T-helper 1 cell treated with Interleukin-12 subunit alpha and Interleukin-12 subunit beta and Interleukin-4 antibody, amounts not matched to agents 30 μg/mL and 1 μg/mL, for 36 hours (primary cell): ENCODE data around the gene KIF19.

Source experiments
- H3K27ac Mint-ChIP-seq: one replicate; pipeline ENCODE4 v1.8.0; 2021; ENCODE audit warnings: mild to moderate bottlenecking, mixed read lengths
- H3K27me3 Mint-ChIP-seq: one replicate; pipeline ENCODE4 v1.8.0; 2021; ENCODE audit warnings: low read depth, mixed read lengths
- H3K36me3 Mint-ChIP-seq: one replicate; pipeline ENCODE4 v1.8.0; 2021; ENCODE audit warnings: low read depth, mixed read lengths
- H3K4me1 Mint-ChIP-seq: one replicate; pipeline ENCODE4 v1.8.0; 2021; ENCODE audit warnings: low read depth, mixed read lengths
- H3K4me3 Mint-ChIP-seq: one replicate; pipeline ENCODE4 v1.8.0; 2021; ENCODE audit warnings: mild to moderate bottlenecking, moderate library complexity, mixed read lengths
- H3K9me3 Mint-ChIP-seq: one replicate; pipeline ENCODE4 v1.8.0; 2021; ENCODE audit warnings: mixed read lengths

Gene KIF19

DNA sequence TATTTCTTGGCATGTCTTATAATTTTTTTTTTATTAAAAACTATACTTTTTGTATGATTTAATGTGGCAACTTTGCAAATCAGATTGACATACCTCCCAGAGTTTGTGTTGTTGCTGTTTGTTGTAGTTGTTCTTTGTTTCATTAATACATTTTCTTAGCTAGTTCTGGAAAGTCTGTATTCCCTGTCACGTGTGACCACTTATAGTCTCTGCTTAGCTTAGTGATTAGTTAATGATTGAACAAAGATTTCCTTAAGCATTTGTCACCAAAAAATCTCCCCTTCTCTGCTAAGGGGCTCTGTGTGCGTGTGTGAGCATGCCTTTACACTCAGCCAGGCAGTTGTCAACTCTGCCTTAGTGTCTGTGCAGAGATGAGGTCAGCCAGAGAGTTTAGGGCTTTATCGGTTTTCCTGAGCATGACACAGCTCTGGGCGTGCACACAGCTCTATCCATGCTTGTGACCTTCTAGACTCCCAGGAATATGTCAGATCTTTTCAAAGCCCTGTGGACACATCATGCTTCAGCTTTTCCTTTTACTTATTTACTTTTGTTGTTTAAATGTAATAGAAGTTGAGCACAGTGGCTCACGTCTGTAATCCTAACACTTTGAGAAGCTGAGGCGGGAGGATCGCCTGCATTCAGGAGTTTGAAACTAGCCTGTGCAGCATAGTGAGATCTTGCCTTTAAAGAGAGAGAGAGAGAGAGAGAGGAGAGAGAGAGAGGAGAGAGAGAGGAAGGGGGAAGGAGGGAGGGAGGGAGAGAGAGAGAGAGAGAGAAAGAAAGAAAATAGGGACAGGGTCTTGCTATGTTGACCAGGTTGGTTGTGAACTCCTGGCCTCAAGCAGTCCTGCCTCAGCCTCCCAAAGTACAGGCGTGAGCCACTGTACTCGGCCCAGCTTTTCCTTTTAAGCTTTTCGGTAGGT is 30.1 kb upstream of the KIF19 start:
- H3K27ac Mint-ChIP-seq = no peak overlapping the region
- peaks cover 10% of the 10 kb centered on the region for H3K4me1 Mint-ChIP-seq
- no peaks in the 10 kb centered on the region for H3K27me3 Mint-ChIP-seq
- peaks cover 1% of the 10 kb centered on the region for H3K36me3 Mint-ChIP-seq
- no peaks in the 10 kb centered on the region for H3K9me3 Mint-ChIP-seq
- no peak overlapping the region for H3K4me3 Mint-ChIP-seq

DNA sequence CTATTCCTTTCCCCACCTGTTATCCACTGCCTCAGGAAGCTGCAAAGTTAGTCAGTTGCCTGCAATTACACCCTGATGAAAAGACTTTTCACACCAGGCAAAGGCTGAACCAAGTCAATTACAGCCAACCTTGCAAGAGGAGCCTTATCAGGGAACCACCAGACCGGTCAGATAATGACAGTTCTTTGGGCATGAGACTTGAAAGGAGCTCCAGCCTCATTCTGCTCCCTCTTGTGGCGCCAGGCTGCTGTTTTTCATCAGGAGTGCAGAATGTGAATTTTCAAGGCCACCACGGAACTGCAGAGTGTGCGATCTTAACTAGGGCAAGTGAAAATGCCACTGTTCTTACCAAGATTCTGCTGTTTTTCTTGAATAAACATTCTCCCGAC is 29.5 kb upstream of the KIF19 start:
- H3K4me1 Mint-ChIP-seq = peaks cover 13% of the 10 kb centered on the region
- peaks cover 1% of the 10 kb centered on the region for H3K36me3 Mint-ChIP-seq
- H3K27ac Mint-ChIP-seq = no peak overlapping the region
- H3K9me3 Mint-ChIP-seq = no peaks in the 10 kb centered on the region
- H3K27me3 Mint-ChIP-seq = no peaks in the 10 kb centered on the region
- no peak overlapping the region for H3K4me3 Mint-ChIP-seq

DNA sequence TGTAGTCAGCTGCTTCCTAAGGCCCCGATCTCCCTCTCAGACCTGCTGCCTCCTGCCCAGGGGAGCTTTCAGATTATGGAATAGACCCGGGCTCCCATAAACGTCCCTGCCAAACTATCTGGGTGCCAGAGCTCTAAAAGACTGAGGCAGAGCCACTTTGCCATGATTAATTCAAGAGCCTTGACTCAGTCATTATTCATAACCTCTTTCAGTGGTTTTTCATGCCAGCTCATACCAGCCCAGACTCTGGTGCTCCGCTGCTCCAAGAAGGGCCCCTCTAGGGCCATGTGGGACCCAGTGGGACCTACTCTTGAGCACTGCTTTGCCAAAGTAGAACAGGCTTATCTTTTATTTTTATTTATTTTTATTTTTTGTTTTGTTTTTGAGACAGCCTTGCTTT is 28.1 kb upstream of the KIF19 start:
- H3K36me3 Mint-ChIP-seq = peaks cover 1% of the 10 kb centered on the region
- no peak overlapping the region for H3K4me3 Mint-ChIP-seq
- peaks cover 13% of the 10 kb centered on the region for H3K4me1 Mint-ChIP-seq
- H3K9me3 Mint-ChIP-seq = no peaks in the 10 kb centered on the region
- no peak overlapping the region for H3K27ac Mint-ChIP-seq
- H3K27me3 Mint-ChIP-seq = no peaks in the 10 kb centered on the region

DNA sequence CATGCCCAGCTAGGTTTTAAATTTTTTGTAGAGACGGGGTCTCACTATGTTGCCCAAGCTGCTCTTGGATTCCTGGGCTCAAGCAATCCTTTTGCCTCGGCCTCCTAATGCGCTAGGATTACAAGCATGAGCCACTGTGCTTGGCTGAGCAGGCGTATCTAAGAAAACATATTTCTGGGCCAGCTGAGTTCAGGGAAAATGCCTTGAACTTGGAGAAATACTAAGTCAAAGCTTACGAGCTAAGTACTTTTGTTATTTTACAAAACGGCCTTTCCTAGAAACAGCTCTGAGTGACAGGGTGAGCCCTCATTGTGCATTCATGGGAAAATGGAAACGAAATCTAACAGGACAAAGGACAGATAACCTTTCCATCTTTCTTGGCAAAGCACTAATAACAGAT is 27.2 kb upstream of the KIF19 start:
- no peak overlapping the region for H3K4me3 Mint-ChIP-seq
- peaks cover 1% of the 10 kb centered on the region for H3K36me3 Mint-ChIP-seq
- H3K27me3 Mint-ChIP-seq = no peaks in the 10 kb centered on the region
- H3K4me1 Mint-ChIP-seq = peaks cover 13% of the 10 kb centered on the region
- no peak overlapping the region for H3K27ac Mint-ChIP-seq
- no peaks in the 10 kb centered on the region for H3K9me3 Mint-ChIP-seq

DNA sequence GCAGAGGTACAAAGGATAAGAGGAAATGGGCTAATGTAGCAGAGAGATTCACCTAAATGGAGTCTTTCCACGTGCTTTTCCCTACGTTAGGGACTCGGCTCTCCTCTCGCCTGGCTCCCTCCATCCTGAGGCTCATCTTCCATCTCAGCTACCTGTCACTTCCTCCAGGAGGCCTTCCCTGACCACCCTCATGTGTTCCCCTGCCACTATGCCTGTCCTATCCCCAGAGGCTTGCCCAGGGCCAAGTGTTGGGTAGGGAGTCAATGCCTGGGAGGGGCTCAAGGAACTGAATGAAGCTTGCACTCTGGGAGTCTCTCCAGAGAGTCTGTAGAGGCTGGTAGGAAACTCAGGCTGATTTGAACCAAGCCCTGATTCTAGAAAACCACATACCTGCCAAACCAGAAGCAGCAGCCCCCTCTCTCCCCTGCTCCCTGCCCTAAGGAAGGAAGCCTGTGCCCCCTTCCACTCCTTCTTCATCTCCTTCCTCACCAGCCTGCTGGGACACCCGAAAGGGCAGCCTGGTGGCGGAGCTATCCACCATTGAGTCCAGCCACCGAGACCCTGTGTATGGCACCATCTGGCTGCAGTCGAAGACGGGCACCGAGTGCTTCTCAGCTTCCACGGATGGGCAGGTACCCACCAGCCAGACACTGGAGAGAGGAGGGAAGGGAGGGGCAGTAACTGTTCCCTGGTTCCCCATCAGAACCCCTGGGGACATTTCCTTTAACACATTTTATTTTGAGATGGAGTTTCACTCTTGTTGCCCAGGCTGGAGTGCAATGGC is 26.6 kb upstream of the KIF19 start:
- Mint-ChIP-seq H3K9me3 (no peaks in the 10 kb centered on the region), H3K36me3 (peaks cover 1% of the 10 kb centered on the region), H3K4me1 (peaks cover 13% of the 10 kb centered on the region)

DNA sequence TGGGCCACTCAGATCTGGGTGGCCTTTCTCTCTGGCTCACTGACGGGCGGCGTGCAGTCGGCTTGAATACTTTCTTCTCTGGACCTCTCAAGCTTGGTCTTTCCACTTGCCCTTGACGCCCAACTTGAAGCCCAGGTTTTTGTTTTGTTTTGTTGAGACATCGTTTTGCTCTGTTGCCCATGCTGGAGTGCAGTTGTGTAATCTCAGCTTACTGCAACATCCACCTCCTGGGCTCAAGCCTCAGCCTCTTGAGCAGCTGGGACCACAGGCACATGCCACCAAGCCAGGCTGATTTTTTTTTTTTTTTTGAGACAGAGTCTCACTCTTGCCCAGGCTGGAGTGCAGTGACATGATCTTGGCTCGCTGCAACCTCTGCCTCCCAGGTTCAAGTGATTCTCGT is 22.7 kb upstream of the KIF19 start:
- no peaks in the 10 kb centered on the region for H3K9me3 Mint-ChIP-seq
- H3K27me3 Mint-ChIP-seq = peaks cover 10% of the 10 kb centered on the region
- H3K27ac Mint-ChIP-seq = no peak overlapping the region
- no peak overlapping the region for H3K4me3 Mint-ChIP-seq
- H3K4me1 Mint-ChIP-seq = peaks cover 10% of the 10 kb centered on the region
- H3K36me3 Mint-ChIP-seq = peaks cover 2% of the 10 kb centered on the region

More for the DNA sequence above, 26.6 kb upstream of the KIF19 start:
- Mint-ChIP-seq H3K27me3 (no peaks in the 10 kb centered on the region), H3K27ac (no peak overlapping the region), H3K4me3 (no peak overlapping the region)

DNA sequence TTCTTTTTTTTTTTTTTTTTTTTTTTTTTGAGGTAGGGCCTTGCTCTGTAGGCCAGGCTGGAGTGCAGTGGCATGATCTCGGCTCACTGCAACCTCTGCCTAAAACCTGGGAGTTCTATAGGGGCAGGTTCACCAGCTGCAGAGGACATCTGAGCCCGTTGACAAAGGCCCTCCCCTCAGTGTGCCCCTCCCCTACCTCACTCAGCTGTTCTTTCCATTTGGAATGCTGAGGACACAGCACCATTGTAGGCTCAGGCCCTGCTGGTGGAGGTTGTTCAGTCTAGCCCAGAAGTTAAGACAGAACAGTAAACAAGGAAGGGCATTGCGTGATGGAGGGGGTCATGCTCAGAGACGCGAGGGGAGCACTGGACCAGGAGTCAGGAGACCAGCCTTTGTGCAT is 21.8 kb upstream of the KIF19 start:
- H3K4me3 Mint-ChIP-seq = no peak overlapping the region
- H3K9me3 Mint-ChIP-seq = no peaks in the 10 kb centered on the region
- no peak overlapping the region for H3K27ac Mint-ChIP-seq
- peaks cover 2% of the 10 kb centered on the region for H3K36me3 Mint-ChIP-seq
- peaks cover 14% of the 10 kb centered on the region for H3K27me3 Mint-ChIP-seq
- H3K4me1 Mint-ChIP-seq = peaks cover 10% of the 10 kb centered on the region

DNA sequence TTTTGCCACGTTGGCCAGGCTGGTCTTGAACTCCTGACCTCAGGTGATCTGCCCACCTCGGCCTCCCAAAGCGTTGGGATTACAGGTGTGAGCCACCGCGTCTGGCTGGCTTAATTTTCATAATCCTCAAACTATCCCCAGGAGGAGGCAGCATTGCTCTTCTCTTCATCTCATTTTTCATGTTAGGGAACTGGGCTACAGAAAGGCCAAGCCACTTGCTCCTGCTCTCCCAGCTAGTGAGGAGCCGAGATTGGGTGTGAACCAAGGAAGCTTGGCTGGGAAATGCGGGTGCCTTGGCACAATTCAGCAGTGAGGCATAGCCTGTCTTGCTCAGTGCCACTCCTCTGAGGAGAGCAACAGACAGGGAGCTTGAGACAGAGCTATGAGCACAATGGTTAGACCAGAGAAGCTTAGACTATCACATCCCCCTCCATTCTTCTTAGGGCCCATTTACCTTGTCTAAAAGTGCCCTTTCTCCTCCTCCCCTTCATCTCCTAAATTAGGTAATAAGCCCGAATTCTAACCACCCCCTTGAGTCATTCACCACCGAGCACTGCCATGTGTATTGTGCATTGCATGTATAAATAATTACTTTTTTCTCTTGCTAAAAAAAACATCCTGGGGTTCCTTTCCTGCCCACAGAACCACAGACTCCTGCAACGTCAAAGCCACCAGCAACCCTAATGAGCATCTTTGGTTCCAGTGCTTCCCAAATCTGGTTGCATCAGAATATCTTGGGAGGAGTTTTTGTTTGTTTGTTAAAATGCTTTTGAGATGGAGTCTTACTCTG is 20.0 kb upstream of the KIF19 start:
- Mint-ChIP-seq H3K4me1 (peaks cover 10% of the 10 kb centered on the region), H3K27me3 (peaks cover 14% of the 10 kb centered on the region), H3K36me3 (peaks cover 2% of the 10 kb centered on the region), H3K4me3 (no peak overlapping the region), H3K9me3 (no peaks in the 10 kb centered on the region), H3K27ac (peak overlapping the region; percentile 1)

DNA sequence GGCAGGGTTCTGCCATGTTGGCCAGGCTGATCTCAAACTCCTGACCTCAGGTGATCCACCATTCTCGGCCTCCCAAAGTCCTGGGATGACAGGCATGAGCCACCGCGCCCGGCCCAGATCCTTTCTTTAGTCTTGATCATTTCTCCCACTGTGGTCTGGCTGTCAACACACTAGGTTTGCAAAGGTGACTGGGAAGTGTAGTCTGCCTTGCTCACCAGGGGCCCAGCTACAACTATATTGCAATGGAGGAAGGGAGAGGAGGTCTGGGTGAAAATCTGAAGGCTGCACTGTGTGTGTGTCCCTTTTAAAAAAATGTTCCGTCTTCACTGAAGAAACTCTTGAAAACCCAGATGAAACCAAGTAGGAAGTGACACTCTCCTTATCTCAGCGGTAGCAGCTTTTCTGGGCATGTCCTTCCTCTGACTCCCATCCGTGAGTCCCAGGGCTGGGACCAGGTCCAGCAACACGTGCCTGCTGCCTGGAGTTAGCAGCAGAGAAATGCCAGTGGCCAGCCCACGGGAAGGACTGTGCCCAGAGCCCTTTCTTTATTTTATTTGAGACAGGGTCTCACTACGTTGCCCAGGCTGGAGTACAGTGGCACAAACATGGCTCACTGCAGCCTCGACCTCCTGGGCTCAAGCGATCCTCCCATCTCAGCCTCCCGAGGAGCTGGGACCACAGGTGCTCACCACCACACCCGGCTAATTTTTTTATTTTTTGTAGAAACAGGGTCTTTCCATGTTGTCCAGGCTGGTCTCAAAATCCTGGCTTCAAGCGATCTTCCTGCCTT is 17.8 kb upstream of the KIF19 start:
- H3K36me3 Mint-ChIP-seq = peaks cover 2% of the 10 kb centered on the region
- peaks cover 7% of the 10 kb centered on the region for H3K9me3 Mint-ChIP-seq
- H3K4me3 Mint-ChIP-seq = no peak overlapping the region
- H3K27ac Mint-ChIP-seq = peak overlapping the region; percentile 18
- H3K27me3 Mint-ChIP-seq = peaks cover 14% of the 10 kb centered on the region
- H3K4me1 Mint-ChIP-seq = peaks cover 7% of the 10 kb centered on the region

DNA sequence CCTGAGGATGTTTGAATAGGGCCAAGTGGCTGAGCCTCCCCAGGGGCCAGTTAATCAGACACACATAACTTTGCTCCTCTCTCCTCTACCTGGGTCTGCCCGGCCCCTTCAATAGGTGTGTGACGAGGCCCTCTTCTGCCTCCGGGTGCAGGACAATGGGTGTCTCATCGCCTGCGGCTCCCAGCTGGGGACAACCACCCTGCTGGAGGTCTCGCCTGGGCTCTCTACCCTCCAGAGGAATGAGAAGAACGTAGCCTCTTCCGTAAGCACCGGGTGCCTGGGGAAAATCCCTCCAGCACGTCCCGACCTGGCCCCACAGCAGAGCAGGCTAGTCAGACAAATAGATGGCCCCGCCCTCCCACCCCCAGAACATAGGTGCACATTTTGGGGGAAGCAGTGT is 16.1 kb upstream of the KIF19 start:
- H3K4me3 Mint-ChIP-seq = no peak overlapping the region
- peaks cover 2% of the 10 kb centered on the region for H3K36me3 Mint-ChIP-seq
- H3K4me1 Mint-ChIP-seq = peaks cover 7% of the 10 kb centered on the region
- no peak overlapping the region for H3K27ac Mint-ChIP-seq
- H3K9me3 Mint-ChIP-seq = peaks cover 12% of the 10 kb centered on the region
- peaks cover 14% of the 10 kb centered on the region for H3K27me3 Mint-ChIP-seq

DNA sequence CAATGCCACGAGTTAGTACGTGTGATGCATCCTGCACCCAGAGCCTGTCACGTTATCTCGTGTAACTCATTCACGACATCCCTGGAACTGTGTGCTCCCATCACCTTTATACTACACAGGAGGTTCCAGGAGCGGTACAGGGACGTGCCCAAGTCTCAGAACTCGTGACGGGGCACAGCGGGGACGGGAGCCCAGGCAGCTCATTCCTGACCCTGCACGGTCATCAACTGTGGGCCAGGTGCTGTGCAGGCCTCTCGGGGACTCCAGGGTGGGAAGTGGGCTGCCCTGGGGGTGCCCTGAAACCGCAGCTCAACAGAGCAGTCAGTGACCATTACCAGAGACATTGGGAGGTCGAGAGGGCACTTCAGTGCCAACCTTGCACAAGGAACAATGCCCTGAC is 11.1 kb upstream of the KIF19 start:
- Mint-ChIP-seq H3K27me3 (no peaks in the 10 kb centered on the region), H3K36me3 (no peaks in the 10 kb centered on the region), H3K4me3 (no peak overlapping the region), H3K9me3 (peaks cover 12% of the 10 kb centered on the region), H3K27ac (no peak overlapping the region), H3K4me1 (no peaks in the 10 kb centered on the region)

DNA sequence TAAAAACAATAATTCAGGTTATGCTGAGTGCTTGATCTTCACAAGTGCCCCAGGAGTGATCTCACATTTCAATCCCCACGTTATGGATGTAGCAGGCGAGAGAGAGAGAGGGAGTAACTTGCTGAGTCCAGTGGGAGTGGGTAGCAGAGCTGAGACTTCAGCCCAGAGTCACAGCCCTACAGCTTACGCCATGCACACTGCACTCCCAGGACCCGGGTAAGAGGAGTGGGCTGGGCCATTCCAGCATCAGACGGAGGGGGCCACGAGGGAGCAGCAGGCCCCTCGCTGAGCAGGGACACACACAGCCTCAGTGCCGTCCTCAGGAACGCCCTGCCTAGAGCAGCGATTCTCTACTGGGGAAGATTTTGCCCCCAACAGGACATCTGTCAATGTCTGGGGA is 9.8 kb upstream of the KIF19 start:
- H3K36me3 Mint-ChIP-seq = no peaks in the 10 kb centered on the region
- H3K9me3 Mint-ChIP-seq = peaks cover 12% of the 10 kb centered on the region
- no peaks in the 10 kb centered on the region for H3K4me1 Mint-ChIP-seq
- peaks cover 4% of the 10 kb centered on the region for H3K27me3 Mint-ChIP-seq
- H3K27ac Mint-ChIP-seq = no peak overlapping the region
- no peak overlapping the region for H3K4me3 Mint-ChIP-seq

DNA sequence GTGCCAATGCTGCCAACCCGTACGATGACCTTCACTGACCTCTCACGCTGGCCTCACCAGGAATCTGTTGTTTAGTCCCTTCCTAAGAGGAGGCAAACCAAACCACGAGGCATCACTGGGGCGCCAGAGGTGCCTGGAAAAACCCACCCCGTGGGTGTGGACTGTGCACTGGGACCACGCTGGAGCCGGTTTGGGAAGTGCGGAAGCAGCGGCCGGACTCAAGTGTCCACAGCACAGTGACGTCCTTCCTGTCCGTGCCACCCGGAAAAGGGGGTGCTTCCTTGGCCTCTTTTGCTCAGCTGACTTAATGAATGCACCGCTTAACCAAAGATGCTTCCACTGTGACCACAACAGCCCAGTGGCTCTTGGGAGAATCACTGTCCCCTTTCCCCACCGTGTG is 9.0 kb upstream of the KIF19 start:
- Mint-ChIP-seq H3K36me3 (no peaks in the 10 kb centered on the region), H3K4me3 (no peak overlapping the region), H3K27me3 (peaks cover 10% of the 10 kb centered on the region), H3K27ac (no peak overlapping the region), H3K9me3 (peaks cover 12% of the 10 kb centered on the region), H3K4me1 (no peaks in the 10 kb centered on the region)

DNA sequence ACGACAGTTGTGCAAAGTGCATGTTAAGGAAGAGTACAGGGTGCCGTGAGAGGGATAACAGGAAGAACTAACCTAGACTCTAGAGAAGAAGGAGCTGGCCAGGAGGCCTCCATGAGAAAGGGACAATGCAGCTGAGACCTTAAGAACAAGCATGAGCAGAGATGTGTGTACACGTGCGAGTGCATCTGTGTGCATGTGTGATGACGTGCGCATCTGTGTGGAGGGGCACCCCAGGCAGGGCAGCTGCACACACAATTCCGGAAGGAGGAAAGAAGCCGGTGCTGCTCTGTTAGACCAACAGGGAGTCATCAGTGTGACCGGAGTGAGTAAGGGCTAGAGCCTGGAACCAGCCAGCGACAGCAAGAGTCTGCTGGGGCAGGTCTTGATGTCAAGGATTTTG is 7.6 kb upstream of the KIF19 start:
- Mint-ChIP-seq H3K9me3 (peaks cover 3% of the 10 kb centered on the region), H3K27me3 (peaks cover 19% of the 10 kb centered on the region), H3K4me1 (no peaks in the 10 kb centered on the region), H3K4me3 (no peak overlapping the region), H3K27ac (no peak overlapping the region), H3K36me3 (no peaks in the 10 kb centered on the region)
